Retinal pigment epithelial cell (primary cell): Measurements from ENCODE around the gene ANKFY1.

Experiments used
- DNase-seq: peaks from one replicate; pipeline ENCODE4 v3.0.0-alpha.2; 2010; ENCODE audit warnings: low read depth
- H3K4me3 ChIP-seq: 2 replicates; pipeline ENCODE4 v1.5.1; 2011; ENCODE audit warnings: mild to moderate bottlenecking, low read length, control low read depth, moderate library complexity
- CTCF ChIP-seq: conservative IDR thresholded peaks from 2 replicates; pipeline ENCODE4 v1.5.1; 2011; ENCODE audit warnings: low read depth, low read length, control low read depth, inconsistent platforms

ANKFY1 gene

DNA sequence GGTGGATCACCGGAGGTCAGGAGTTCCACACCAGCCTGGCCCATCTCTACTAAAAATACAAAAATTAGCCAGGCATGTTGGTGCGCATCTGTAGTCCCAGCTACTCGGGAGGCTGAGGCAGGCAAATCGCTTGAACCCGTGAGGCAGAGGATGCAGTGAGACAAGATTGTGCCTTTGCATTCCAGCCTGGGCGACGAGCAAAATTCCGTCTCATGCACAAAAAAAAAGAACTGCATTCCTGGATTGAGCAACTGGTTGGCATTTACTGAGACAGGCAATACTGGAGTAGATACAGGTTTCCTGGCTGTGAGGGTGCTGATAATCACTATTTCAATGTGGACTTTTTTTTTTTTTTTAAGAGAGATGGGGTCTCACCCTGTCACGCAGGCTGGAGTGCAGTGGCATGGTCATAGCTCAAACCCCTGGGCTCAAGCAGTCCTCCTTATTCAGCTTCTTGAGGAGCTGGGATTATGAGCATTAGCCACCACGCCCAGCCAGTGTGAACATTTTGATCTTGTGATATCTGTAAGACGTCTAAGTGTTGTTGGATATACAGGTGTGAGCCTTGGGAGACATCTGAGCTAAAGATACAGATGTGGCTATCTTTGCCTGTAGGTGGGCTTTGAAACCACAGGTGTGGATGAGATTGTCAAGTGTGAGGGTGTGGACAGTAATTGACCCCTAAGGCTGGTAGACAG, 115.0 kb downstream of the ANKFY1 start:
- no peak overlapping the region for H3K4me3 ChIP-seq
- no peak for TF ChIP-seq CTCF
- no peak for DNase-seq

- H3K4me3 ChIP-seq = no peak overlapping the region
- no peak for DNase-seq
- TF ChIP-seq CTCF = no peak
Observed at GRCh38 chr17:4147751-4148310, 115.9 kb downstream of the ANKFY1 start.

GRCh38 chr17:4146641-4147040, 117.1 kb downstream of the ANKFY1 start:
- H3K4me3 ChIP-seq = no peak overlapping the region
- DNase-seq = no peak
- no peak for TF ChIP-seq CTCF

GRCh38 chr17:4144422-4144747, 119.4 kb downstream of the ANKFY1 start:
- DNase-seq = no peak
- TF ChIP-seq CTCF = no peak
- H3K4me3 ChIP-seq = peak overlapping the region; percentile 86

DNA sequence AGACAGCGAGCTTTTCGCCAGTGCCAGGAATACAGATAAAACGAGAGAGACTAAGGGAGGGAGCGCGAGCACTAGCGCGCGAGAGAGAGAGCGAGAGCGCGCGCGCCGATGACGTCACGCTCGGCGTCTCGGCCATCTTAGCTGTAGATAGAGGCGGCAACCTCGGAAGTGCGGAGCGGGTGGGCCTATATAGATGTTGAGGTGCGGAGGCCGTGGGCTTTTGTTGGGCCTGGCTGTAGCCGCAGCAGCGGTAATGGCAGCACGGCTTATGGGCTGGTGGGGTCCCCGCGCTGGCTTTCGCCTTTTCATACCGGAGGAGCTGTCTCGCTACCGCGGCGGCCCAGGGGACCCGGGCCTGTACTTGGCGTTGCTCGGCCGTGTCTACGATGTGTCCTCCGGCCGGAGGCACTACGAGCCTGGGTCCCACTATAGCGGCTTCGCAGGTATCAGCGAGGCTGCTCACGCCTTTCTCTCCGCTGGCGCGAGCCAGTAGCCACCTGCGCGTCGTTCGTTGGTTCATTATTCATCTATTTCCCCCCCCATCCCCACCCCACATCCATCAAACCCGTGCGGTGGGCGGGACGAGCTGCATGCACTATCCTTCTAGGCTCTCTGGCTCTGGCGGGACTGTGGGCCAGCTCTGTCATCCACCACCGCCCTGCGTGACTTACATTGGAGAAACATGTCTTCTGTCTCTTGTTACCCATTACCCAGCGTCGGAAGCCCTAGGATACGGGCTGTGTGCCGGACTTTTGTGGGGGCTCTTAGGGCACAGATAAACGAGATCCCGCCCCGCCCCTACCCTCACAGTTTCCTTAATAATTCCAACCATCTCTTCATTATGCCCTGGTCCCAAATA, 120.0 kb downstream of the ANKFY1 start:
- H3K4me3 ChIP-seq = peak overlapping the region; percentile 86
- no peak for TF ChIP-seq CTCF
- DNase-seq = peak; percentile 72

DNA sequence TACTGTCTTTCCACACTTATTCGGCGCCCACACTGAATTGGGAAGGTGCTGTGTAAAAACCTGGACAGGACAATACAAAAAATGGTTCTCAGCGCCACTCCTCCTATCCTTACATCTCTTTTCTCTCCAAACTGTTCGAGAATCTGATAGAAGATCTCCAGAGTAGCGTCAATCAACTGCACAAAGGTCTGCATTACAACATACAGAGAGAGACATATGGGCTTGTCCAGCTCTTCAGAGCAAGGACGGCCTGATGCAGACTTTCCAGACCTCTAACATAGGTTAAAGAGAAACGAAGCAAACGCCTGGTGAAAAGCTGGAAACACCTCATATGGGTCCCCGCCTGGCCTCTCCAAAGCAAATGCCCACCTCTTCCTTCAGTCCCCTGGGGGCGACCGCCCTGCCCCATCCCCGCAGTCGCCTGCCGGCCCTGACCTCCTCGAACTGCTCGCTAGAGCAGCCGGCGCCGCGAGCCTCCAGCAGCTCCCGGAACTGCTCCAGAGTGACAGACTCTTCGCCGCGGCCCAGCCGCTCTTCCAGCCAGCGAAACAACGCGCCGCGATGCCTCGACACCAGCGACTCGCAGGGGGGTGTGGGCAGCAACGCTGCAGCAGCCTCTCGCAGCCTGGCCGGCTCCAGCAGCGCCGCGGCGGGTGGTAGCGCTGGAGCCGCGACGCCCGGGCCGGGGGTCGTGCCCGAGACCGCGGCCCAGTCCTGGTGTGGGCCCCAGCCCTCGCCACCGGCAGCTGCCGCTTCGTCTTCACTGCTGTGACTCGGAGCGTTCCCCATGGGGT, 121.5 kb downstream of the ANKFY1 start:
- no peak for DNase-seq
- H3K4me3 ChIP-seq = peak overlapping the region; percentile 86
- no peak for TF ChIP-seq CTCF
